GM13976 (cell line): ENCODE measurements around the gene KLF5.

ENCODE experiments used
- DNase-seq: peaks from one replicate; pipeline ENCODE4 v3.0.0; 2012; ENCODE audit warnings: low spot score
- in situ Hi-C: fragments of 300-500 bp; cut with MboI; formaldehyde crosslinking; loops from one replicate; pipeline ENCODE4 v1.12.0; 2022; ENCODE audit warnings: low sequenced_read_pairs, mixed read lengths, inconsistent platforms; ENCODE audit not compliant: unreplicated experiment
- TF ChIP-seq, protein P1 (sequence below): IDR thresholded peaks from 2 replicates; pipeline ENCODE4 v1.5.1; 2012; ENCODE audit warnings: borderline replicate concordance, mild to moderate bottlenecking; ENCODE audit not compliant: insufficient read depth; ENCODE audit errors: extremely low read depth, missing control alignments, control extremely low read depth

Gene KLF5

DNA sequence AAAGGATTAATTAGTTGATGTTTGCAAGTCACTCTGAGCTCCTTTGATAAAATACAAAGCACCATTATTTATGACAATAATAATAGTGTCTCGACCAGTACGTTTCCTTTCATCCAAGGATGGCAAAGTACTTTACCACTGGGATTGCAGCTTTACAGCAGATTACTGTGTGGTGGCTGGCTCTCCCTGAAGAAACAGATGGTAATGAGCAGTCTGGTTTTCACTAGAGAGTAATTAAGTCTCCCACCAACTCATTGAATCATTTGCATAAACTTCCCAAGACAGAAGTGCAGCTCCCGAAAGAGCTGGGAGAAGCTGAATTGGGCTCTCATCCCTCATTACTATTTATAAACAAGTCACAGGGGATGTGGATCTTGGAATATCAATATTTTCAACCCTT is 48.7 kb downstream of the KLF5 start:
- DNase-seq = no peak
- in situ Hi-C loops = no loop called here
- TF ChIP-seq, protein P1, sequence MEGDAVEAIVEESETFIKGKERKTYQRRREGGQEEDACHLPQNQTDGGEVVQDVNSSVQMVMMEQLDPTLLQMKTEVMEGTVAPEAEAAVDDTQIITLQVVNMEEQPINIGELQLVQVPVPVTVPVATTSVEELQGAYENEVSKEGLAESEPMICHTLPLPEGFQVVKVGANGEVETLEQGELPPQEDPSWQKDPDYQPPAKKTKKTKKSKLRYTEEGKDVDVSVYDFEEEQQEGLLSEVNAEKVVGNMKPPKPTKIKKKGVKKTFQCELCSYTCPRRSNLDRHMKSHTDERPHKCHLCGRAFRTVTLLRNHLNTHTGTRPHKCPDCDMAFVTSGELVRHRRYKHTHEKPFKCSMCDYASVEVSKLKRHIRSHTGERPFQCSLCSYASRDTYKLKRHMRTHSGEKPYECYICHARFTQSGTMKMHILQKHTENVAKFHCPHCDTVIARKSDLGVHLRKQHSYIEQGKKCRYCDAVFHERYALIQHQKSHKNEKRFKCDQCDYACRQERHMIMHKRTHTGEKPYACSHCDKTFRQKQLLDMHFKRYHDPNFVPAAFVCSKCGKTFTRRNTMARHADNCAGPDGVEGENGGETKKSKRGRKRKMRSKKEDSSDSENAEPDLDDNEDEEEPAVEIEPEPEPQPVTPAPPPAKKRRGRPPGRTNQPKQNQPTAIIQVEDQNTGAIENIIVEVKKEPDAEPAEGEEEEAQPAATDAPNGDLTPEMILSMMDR = no peak

DNA sequence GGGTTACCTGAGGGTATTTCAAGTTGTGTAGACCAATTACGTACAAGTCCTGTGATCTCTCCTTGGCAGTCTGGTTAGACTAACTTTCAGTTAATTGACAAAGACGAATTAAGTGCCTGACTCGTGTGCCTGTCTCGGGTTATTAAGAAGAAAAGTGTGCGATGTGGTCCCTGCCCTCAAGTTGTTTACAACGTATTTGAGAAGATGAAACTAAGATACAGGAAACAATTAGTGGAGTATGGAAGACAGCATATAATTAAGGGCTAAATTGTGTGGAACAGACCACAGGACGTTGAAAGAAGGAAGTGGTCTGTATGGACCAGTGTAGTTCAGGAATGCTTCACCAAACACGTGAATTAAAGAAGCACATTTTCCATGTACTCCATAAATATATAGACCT is 49.2 kb downstream of the KLF5 start:
- TF ChIP-seq, protein P1 = no peak
- in situ Hi-C loops = no loop called here
- DNase-seq = no peak

DNA sequence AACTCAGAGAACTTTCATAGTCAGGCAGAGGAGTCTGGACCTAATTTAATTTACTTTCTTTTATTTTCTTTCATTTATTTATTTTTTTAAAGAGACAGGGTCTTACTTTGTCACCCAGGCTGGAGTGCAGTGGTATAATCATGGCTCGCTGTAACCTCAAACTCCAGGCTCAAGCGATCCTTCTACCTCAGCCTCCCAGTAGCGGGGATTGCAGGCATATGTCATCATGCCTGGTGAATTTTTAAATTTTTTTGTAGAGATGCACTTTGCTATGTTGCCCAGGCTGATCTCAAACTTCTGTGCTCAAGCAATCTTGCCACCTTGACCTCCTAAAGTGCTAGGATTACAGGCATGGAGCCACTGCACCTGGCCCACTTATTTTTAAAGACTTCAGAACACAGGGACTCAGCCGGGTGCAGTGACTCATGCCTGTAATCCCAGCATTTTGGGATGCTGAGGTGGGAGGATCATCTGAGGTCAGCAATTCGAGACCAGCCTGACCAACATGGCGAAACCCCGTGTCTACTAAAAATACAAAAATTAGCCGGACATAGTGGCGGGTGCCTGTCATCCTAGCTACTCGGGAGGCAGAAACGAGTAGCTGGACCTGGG is 50.6 kb downstream of the KLF5 start:
- TF ChIP-seq, protein P1 = no peak

DNA sequence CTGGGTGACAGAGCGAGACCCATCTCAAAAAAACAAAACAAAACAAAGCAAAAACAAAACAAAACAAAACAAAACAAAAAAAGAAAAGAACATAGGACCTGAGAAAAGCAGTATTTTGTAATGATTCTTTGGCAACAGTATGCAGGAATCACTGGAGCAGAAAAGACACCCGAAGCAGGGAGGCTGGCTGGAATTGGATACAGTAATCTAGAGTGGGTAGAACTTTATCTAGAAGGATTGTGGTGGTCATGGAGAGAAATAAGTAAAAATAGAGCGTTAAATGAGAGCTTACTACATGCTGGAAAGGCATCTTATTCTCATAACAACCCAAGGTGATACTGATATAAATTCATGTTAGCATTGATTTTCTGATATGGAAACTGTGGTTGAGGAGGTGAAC is 51.2 kb downstream of the KLF5 start:
- TF ChIP-seq, protein P1 = no peak
- no peak for DNase-seq
- in situ Hi-C loops = no loop called here

More for the DNA sequence above, 50.6 kb downstream of the KLF5 start:
- DNase-seq = no peak
- in situ Hi-C loops = no loop called here

DNA sequence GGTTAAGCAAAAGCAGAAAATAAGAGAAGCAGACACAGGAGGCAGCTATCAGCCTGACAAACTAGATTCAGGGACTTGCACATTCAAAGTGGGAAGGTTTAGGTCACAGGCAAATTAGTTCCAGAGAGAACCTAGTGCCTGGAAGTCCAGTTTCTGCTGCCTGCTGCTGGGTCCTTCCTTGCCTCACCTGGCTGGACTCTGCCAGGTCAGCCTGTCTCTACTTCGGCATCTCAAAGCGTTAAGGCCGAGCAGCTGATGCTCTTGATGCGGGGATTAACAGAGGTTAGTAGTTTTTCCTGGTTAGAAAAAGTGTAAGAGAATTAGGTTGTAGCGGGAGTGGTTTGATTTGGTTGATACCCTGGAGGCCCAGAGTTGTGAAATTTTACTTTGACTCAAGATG is 52.0 kb downstream of the KLF5 start:
- no peak for DNase-seq
- TF ChIP-seq, protein P1 = no peak
- in situ Hi-C loops = no loop called here

DNA sequence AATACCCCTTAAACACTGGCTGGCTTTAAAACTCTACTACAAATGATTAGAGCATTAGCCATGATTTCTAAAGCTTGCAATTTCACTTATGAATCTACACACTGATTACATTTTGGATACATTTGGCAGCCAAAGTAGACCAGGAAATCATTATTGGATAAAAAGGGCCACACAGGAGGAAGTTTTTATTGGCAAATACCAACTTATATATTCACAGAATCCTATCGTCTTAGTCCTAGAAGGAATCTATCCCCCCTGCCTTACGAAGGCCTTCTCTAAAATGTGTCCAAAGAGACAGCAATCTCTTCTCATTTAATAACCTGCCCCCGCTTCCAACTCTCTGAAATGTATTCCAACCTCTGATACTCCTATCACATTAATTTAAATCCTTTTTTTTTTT is 52.5 kb downstream of the KLF5 start:
- in situ Hi-C loops = no loop called here
- no peak for DNase-seq
- TF ChIP-seq, protein P1 = no peak
